ENCODE data around the gene DYNC1I1.

- TF ChIP-seq SIN3A (IDR thresholded peaks at IDR 0.05; ENCODE audit: borderline replicate concordance, insufficient read depth, low read length) (no peak), REST (IDR thresholded peaks at IDR 0.05; ENCODE audit: insufficient read depth in 1 of 2, low read depth in 2 of 2, low read length in 2 of 2) (no peak)
Observed at GRCh38 chr7:95863623-95864022, 91.3 kb downstream of the DYNC1I1 start.
